ENCODE results near the gene IL26.
"Not testable (repeated sequence)": the region's sequence is repeated elsewhere in the genome, so short reads cannot be mapped to it uniquely, and the experiment has no call there.

IL26 gene

DNA sequence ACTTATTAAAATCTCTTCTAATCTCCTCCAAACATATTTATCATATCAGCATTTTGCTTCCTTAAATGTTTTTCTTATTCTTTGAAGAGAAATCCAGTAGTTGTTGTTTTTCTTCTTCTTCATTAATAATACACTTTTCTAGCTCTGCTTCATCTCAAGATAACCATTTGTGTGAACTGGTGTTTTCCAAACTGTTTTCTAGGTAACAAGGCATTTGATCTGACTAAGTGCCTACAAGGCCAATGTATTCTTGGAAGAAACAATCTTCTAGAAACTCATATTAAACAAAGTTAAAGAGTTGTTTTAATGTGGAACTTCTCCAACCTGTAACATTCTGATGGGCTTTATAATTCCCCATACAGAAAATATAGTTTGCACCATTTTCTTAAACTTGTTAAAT, 35.3 kb downstream of the IL26 start:
- ATAC-seq = no peak

DNA sequence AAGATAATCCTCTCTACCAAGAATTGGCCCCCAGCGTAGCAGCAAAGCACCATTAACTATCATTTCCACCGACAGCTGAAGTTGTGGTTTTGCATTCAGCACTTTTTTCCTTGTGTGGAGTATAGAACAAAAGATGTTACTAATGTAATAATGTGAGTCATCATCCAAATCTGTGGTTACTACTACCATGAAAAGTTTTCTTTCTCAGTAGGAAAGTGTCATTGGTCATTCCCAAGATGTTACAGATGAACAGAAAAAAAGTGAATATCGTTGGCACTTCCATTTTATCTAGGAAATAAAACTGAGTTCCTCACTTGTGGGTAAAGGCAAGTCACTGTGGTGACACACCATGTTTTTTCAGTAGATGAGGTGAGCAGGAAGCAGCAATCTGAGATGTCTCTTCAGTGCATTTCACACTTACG, 35.8 kb downstream of the IL26 start:
- ATAC-seq = peak; percentile 82 to 92

DNA sequence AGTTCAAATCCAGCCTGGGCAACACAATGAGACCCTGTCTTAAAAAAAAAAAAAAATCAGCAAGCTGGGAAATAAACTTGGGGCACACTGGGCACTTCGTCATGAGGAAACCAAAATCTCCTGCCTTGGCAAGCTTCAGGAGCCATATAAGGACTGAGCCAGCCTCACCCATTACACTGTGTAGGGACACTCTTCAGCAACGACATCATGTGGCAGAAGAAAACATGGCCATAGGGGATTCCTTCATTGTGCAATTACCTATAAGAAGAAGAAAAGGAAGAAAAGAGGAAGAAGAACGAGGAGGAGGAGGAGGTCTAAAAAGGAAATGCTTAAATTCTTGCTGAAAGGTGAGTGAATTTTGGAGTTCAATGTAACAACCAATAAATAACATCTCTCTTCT, 40.0 kb downstream of the IL26 start:
- ATAC-seq = no peak

DNA sequence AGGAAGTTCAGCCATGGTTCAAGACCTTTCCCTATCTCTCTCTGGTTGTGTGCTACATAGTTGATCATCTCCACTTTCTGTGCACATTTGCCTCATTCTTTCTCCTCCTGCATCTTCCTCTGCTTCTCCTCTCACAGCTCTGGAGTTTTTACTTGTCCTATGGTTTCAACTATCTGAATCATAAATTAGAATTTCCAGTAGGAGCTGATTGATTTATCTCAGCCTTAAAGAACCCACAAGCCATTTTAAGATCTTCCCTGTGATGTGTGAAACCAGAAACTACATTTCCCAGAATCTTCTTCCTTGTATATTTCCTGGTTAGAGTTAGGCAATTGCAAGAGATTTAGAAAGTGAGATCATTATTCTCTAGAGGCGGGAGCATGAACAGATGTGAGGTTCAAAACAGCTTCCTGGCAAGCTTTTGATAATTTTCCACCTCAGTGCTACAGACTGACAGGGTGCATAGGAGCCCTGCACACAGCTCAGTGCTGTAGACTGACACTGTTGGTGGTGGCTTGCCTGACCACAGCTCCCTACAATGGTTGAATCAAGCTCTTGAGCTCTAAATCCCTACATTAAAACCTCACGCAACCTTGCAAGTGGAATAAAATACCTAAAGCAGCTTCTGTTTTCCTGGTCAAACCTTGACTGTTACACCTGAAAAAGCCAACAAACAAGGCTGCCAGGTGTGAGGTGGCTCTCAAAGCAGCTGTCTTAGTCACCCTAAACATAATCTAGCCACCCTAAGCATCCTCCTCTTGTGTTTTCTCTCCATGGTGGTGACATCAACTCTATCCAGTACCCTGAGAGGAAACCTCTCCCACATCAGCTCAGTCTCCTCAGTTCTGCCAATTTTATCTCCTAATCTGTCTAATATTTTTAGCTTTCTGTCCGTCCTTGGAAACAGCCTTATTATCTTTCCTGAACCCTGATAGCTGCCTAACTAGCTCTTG, 44.5 kb downstream of the IL26 start:
- peak; percentile 73 to 75 for ATAC-seq

DNA sequence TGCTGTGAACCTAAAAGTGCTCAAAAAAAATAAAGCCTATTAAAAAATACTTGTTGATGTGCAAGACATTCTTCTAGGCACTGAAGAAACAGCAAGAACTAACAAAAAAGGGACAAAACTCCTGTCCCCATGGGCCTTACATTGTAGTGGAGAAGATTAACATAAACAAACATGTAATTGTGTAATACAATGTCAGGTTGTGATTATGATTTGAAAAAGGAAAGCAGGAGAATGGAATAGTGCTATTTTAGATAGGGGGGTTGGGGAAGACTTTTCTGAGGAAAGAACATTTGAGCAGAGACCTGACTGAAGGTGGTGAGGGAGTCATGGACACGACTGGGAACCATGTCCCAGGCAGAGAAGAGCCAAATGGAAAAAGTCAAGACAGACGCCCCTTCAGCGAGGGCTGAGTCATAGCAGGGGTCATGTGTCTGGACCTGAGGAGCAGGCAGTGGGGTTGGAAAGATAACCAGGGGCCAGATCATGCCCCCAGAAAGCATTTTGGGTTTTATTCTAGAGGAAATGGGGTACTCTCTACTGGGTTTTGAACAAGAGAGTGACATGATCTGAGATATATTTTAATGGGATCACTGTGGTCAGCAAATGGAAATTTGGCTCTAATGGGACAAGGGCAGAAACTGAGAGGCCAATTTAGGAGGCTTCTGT, 46.7 kb downstream of the IL26 start:
- ATAC-seq = no peak

DNA sequence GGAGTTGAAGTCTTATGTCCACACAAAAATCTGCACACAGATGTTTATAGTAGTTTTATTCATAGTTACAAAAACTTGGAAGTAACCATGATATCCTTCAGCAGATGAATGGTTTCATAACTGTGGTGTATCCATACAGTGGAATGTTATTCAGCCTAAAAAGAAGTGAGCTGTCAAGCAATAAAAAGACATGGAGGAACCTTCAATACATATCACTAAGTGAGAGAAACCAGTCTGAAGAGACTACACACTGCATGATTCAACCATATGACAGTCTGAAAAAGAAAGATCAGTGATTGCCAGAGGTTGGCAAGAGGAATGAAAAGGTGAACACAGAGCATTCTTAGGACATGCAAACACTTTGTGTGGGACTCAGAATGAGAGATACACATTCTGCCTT, 47.4 kb downstream of the IL26 start:
- no peak for ATAC-seq

DNA sequence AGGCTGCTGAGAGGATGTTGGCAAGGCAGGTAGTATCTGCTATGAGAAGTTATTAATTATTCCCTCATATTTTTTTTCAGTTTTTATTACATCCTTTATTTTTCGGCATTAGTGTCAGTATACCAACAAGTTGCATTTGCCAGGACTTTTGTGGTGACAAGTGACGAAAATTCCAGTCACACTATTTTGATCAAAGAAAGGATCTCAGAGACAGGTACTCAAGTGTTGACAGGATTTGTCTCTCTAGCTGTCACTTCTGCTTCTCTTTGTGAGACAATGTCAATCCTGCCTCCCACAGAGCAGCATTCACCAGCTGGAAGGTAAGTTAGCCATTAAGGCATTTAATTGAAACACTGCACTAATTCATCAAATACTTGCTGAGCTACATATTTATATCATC, 48.0 kb downstream of the IL26 start:
- ATAC-seq = no peak

DNA sequence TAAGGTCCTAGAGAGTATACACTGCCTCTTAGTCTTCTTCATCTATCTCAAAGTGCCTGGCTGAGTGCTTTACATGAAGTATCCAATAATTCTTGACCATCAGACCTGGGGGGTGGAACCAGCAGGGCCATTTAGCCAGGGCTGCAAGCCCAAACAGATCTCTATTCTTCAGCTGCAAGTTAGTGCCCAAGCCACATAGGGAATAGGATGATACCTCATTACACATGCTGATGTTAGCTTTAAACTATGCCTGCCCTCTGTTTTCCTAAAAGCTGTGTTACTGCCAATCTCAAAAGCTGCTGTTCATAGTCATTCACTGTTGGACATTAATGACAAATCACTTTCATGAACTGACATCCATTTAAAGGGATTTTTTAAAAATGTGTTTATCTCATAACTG, 49.4 kb downstream of the IL26 start:
- no peak for ATAC-seq

DNA sequence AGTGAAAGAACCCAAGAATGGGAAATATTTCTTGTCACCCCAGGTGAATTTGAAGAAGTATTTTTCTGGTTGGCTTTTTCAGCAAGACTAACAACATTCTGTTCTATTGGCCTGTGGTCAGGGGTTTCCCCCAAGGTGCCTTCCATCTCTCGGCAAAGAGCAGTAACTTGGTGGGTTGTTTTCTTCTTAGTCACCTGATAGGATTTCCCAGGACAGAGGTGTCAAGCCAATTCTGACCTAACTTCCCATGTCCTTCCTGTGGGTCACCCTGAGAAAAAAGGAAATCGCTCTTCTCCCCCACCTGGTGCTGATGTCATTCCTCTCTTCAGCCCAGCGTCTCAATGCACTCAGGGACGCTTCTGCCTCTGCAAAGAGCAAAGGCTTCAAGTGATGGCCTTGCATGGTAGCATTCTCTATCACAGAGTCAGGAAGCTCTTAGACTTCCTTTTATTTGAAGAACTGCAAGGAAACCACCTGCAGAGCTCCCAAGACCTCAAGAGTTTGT, 50.0 kb downstream of the IL26 start:
- ATAC-seq = peak; percentile 83 to 90

DNA sequence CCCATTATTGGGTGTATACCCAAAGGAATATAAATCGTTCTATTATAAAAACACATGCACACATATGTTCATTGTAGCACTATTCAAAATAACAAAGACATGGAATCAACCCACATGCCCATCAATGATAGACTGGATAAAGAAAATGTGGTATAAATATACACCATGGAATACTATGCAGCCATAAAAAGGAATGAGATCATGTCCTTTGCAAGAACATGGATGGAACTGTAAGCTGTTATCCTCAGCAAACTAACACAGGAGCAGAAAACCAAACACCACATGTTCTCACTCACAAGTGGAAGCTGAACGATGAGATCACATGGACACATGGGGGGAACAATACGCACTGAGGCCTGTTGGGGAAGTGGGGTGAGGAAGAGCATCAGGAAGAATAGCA, 50.8 kb downstream of the IL26 start:
- ATAC-seq = not testable (repeated sequence)

DNA sequence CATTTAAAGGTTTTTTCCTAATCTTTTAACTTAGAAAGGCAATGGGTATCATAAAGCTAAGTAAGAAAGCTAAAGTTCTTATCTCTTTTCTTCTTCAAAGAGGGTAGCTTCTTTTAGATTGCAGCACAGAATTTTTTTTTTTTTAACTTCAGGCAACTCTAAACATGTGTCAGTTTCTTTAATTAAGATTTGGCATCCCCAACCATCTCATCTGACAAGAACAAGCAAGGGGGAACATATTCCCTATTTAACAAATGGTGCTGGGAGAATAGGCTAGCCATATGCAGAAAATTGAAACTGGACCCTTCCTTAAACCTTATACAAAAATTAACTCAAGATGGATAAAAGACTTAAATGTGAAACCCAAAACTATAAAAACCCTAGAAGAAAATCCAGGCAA, 51.8 kb downstream of the IL26 start:
- ATAC-seq = no peak

DNA sequence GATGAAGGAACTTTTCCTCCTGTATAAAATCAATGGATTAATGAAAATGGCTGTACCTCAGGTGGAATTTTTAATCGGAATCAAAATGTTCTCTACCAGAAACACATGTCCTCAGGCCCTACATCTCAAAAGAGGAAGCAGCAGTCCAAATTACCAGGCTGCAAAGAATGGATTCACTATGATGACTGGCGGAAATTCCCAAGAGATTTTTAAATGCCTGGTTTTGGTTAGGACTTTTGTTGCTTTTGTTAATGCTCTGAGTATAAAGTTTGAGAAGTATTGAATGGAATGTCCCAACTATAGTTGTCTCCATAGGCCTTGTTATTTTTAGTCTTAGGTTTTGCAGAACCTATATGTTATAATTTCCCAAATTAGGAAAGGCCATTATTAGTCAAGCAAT, 54.9 kb downstream of the IL26 start:
- ATAC-seq = no peak

DNA sequence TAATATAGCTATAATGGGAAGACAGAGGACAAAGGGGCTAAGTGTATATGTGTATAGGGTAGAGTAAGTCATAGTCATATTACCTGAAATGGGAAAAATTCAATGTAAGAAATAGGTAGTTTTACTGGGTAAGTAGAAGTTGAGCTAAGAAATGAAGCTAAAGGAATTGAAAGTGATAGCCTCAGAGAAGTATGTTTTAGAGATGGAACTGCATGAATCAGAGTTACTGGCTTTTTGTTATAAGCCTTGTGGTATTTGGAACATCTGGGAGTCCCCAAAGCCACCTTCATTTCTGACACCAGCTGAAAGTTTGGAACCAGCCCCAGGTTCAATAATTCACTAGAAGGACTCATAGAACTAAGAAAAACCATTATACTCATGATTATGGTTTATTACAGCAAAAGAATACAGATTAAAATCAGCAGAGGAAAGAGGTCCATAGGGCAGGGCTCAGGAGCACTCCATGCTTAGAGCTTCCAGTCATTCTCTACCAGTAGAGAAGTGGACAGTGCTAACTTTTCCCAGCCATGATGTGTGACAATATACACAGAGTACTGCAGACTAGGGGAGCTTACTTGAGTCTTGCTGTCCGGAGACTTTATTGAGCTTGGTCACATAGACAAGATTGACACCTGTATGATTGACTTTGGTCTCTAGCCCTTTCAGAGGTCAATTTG, 56.3 kb downstream of the IL26 start:
- ATAC-seq = no peak

DNA sequence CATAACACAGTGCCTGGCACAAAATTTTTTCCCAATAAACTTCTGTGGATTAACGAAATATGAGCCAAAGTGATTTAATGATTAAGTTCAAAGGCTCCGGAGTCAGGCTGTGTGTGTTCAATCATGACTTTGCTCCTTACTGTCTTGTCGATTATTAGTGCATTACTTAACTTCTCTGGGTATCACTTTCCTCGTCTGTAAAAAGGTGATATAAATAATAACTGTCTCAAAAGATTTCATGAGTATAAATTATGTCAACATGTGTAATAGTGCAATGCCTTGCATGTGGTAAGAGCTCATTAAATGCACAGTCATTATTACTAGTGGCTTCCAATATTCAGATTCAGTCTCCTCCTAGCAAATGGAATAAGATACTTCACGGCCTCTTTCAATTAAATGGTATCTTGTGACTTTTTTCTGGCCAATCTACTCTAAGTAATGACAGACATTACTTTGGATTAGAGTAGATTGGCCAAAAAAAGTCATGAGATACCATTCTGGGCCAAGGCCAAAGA, 59.2 kb downstream of the IL26 start:
- no peak for ATAC-seq

DNA sequence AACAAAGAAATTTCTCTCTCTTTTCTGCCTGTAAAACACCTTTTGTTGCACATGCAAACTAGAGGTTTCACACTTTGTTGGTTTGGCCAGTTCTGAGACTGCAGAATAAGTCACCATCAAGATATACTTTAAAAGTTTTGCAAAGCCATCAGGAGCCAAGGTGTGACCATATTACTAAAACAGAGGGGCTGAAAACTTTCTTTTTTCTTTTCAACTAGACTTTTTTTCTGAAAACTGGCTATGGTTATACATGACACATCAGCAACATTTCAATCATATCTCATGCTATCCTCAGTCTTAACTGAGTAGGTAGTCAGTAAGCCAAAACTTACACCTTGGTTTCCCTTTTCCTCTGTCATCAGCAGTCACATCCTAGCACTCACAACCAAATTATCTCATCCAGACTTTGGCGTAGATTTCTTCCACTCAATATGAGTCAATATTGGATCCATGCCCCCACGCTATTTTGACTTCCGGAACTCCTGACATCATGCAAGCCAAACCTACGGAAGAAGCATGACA, 62.0 kb downstream of the IL26 start:
- ATAC-seq = peak; percentile 21 to 53

DNA sequence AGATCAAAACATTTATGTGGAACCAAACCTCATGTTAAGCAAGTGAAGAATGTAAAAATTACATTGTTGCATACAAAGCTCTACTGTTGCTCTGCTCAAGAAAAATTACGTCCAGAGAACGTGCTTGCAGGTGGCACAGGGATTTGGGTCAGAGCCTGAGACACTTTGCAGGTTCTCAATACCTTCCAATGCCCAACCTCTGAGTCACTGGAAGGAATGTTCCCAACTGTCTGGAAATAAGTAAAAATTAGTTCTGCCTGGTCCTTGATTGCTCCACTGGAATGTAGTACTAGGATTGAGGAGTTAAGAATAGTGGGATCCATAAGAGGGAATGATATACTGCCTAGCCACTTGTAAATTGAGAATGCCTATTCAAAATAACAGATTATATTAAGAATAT, 63.2 kb downstream of the IL26 start:
- ATAC-seq = no peak

DNA sequence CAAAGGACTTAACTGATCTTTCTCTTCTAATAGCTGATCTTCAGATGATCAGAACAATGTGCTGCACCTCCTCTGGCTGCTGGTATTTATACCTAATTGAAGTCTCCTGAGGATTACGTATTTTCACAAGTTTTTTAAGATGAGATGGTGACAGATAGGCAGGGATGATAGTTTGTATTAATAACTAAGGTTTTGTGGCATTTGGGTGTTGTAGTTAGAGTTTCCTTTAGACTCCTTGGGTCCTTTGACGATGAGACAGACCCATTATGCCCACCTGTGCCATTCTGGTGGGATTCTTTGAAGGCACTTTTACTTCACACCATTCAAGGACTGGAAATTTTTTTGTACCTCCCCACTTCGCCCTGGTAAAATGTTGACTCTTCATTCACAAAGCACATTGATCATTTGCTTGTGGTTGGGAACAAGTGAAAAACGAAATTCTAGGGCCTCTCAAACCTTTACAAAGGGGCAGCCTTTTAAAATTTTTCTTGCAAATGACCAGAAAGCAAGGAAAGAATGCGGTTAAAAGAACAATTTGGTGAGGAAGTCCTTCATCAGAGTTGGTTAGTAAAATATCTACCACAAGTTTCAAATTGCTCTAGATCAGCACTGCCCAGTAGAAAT, 65.8 kb downstream of the IL26 start, which contains the start of gene IFNG:
IFNG (minus strand) TSS at position 60 of the 624 bp plus-strand sequence. CDS start 125 bp downstream, outside the sequence.
- peak in 1 of 2 donors; percentile 31 for ATAC-seq

DNA sequence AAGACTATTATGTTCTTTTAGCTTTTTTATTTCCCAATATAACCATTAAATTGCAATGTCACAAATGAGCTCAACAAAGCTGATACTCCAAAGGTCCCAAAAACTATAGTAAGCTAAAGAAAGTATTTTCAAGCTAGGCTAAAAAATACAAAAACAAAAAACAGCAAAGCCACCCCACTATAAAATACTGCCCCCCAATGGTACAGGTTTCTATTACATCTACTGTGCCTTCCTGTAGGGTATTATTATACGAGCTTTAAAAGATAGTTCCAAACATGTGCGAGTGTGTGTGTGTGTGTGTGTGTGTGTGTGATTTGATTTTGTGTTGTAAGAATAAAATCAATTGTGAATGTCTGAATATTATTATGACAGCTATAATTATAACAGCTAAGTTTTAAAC, 67.2 kb downstream of the IL26 start:
- peak in 1 of 2 donors; percentile 37 for ATAC-seq

DNA sequence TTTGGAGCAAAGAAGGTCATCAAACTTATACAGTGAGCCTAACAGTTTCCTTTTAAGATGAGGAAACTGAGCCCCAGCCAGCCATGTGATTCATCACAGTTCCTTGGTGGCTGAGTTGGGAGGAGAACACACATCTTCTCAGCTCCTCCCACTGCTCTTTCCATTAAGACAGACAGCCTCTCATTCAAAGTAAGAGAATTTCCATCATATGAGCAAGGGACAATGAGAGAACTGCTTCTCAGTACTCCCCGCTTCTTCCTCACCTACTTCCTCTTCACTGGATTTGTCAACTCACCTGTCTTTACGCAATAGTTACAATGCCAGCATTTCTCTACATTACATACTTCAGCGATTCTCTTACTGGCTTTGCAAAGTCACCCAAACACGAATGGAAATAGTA, 68.2 kb downstream of the IL26 start:
- ATAC-seq = peak; percentile 32 to 67

DNA sequence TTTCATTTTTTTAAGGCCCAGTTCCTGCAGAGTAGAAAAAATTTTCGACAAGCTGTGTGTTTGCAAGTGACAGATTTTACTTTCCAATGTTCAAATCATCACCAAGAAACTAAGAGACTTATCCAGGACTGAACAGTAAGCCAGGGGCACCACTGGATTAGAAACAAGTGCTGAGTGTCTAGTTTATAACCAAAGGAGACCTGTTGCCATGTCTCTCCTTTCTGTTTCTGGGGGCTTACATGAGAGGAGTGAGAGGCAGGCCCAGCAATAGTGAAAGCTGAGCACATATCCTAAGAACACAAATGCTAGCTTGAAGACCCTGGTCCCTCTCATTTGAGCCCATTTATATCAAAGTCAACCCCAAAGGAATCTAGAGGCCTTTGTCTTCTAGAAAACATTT, 69.0 kb downstream of the IL26 start:
- ATAC-seq = no peak

DNA sequence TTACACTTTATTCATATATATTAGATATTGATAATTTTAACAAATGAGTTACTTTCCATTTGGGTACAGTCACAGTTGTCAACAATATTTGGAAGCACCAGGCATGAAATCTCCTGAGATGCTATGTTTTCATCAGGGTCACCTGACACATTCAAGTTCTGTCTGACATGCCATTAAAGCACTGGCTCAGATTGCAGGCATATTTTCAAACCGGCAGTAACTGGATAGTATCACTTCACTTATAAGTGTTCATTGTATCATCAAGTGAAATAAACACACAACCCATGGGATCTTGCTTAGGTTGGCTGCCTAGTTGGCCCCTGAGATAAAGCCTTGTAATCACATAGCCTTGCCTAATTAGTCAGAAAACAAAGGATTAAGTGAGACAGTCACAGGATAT, 70.8 kb downstream of the IL26 start:
- ATAC-seq = no peak

Data from activated CD4-positive, CD25-positive, alpha-beta regulatory T cell treated with anti-CD3 and anti-CD28 coated beads, Interleukin-2, amount 50 U/mL, for 24 hours (primary cell).